ENCODE data around the gene GNAZ. TPM values are rescaled to one million over a fixed set of nuclear protein-coding genes. Genes with fewer than 3 reads are reported as not detected.

GNAZ gene
- total RNA-seq, 2 experiments from 2014 or later: 1.1 to 1.5 TPM

GRCh38 chr22:23034621-23035556 lies 35.4 kb upstream of the GNAZ start:
- Mint-ChIP-seq H3K27me3 (peaks cover 4% of the 10 kb centered on the region), H3K4me1 (peaks cover 13% of the 10 kb centered on the region), H3K36me3 (ENCODE audit: low read depth) (no peaks in the 10 kb centered on the region), H3K4me3 (no peak overlapping the region), H3K9me3 (ENCODE audit: low read depth) (no peaks in the 10 kb centered on the region), H3K27ac (no peak overlapping the region)
- POLR2A ChIA-PET: no interaction called here
- ATAC-seq (no peak), DNase-seq (no peak)
- intact Hi-C loops (cut with DNase I, micrococcal nuclease): no loop called here
- CTCF ChIA-PET: interaction anchor here (1.1 kb wide), 1 partner anchor 19 kb away, joined by 4 read pairs; no protein-coding TSS in a partner anchor

- intact Hi-C loops (cut with DNase I, micrococcal nuclease): loop anchor here in 1 of 2 experiments (1.0 kb wide), 1 partner anchor 23 kb away; no protein-coding TSS in a partner anchor
- Mint-ChIP-seq H3K4me1 (peaks cover 13% of the 10 kb centered on the region), H3K27ac (no peak overlapping the region), H3K27me3 (peaks cover 6% of the 10 kb centered on the region), H3K36me3 (ENCODE audit: low read depth) (no peaks in the 10 kb centered on the region), H3K4me3 (no peak overlapping the region), H3K9me3 (ENCODE audit: low read depth) (no peaks in the 10 kb centered on the region)
- ATAC-seq (peak; percentile 83), DNase-seq (peak; percentile 74)
- ChIA-PET CTCF (interaction anchor here (0.7 to 1.3 kb wide), 4 partner anchors 20 to 1383 kb away, joined by 3 to 4 read pairs (median 3); no protein-coding TSS in a partner anchor), POLR2A (interaction anchor here (0.7 to 1.2 kb wide), 3 partner anchors 24 to 89 kb away, joined by 3 to 5 read pairs (median 4); no protein-coding TSS in a partner anchor)
Measured at GRCh38 chr22:23035557-23036277, 34.6 kb upstream of the GNAZ start.

- no peak overlapping the region for H3K4me3 Mint-ChIP-seq
- peak overlapping the region; percentile 61 for H3K27ac Mint-ChIP-seq
- peaks cover 13% of the 10 kb centered on the region for H3K4me1 Mint-ChIP-seq
- CTCF ChIA-PET: interaction anchor here (0.5 to 1.3 kb wide), 5 partner anchors 12 to 1346 kb away, joined by 3 to 5 read pairs (median 3); no protein-coding TSS in a partner anchor
- no peaks in the 10 kb centered on the region for H3K36me3 Mint-ChIP-seq (ENCODE audit: low read depth)
- no peaks in the 10 kb centered on the region for H3K9me3 Mint-ChIP-seq (ENCODE audit: low read depth)
- POLR2A ChIA-PET: interaction anchor here (0.6 to 1.2 kb wide), 4 partner anchors 25 to 88 kb away, joined by 3 to 5 read pairs (median 4); no protein-coding TSS in a partner anchor
- ATAC-seq (peak; percentile 67), DNase-seq (no peak)
- peaks cover 6% of the 10 kb centered on the region for H3K27me3 Mint-ChIP-seq
- intact Hi-C loops (cut with DNase I, micrococcal nuclease): loop anchor here in 1 of 2 experiments (1.0 kb wide), 1 partner anchor 25 kb away; no protein-coding TSS in a partner anchor
Measured at GRCh38 chr22:23036684-23037428, 33.5 kb upstream of the GNAZ start.

GRCh38 chr22:23037429-23038333 lies 32.6 kb upstream of the GNAZ start:
- peaks cover 13% of the 10 kb centered on the region for H3K4me1 Mint-ChIP-seq
- H3K27me3 Mint-ChIP-seq: peaks cover 6% of the 10 kb centered on the region
- POLR2A ChIA-PET: no interaction called here
- no peak overlapping the region for H3K27ac Mint-ChIP-seq
- intact Hi-C loops (cut with DNase I, micrococcal nuclease): no loop called here
- no peak overlapping the region for H3K4me3 Mint-ChIP-seq
- no peaks in the 10 kb centered on the region for H3K36me3 Mint-ChIP-seq (ENCODE audit: low read depth)
- ATAC-seq: no peak
- no peak for DNase-seq
- no peaks in the 10 kb centered on the region for H3K9me3 Mint-ChIP-seq (ENCODE audit: low read depth)
- CTCF ChIA-PET: interaction anchor here (0.5 kb wide), 1 partner anchor 1345 kb away, joined by 3 read pairs; no protein-coding TSS in a partner anchor

- Mint-ChIP-seq H3K4me3 (no peak overlapping the region), H3K36me3 (ENCODE audit: low read depth) (no peaks in the 10 kb centered on the region), H3K27ac (no peak overlapping the region), H3K4me1 (peaks cover 13% of the 10 kb centered on the region), H3K9me3 (ENCODE audit: low read depth) (no peaks in the 10 kb centered on the region), H3K27me3 (peaks cover 6% of the 10 kb centered on the region)
- no peak for ATAC-seq
- intact Hi-C loops (cut with DNase I, micrococcal nuclease): no loop called here
- ChIA-PET CTCF (no interaction called here), POLR2A (no interaction called here)
- no peak for DNase-seq
Measured at GRCh38 chr22:23038334-23038642, 32.0 kb upstream of the GNAZ start.

- Mint-ChIP-seq H3K27me3 (peaks cover 6% of the 10 kb centered on the region), H3K36me3 (ENCODE audit: low read depth) (no peaks in the 10 kb centered on the region), H3K27ac (no peak overlapping the region), H3K4me1 (peaks cover 13% of the 10 kb centered on the region), H3K9me3 (ENCODE audit: low read depth) (no peaks in the 10 kb centered on the region), H3K4me3 (no peak overlapping the region)
- DNase-seq (no peak), ATAC-seq (no peak)
- ChIA-PET POLR2A (no interaction called here), CTCF (no interaction called here)
- intact Hi-C loops (cut with DNase I, micrococcal nuclease): no loop called here
Measured at GRCh38 chr22:23038902-23039301, 31.4 kb upstream of the GNAZ start.

GRCh38 chr22:23042179-23042578 lies 28.1 kb upstream of the GNAZ start:
- no peak for ATAC-seq
- Mint-ChIP-seq H3K4me1 (no peaks in the 10 kb centered on the region), H3K4me3 (no peak overlapping the region), H3K27ac (no peak overlapping the region), H3K9me3 (ENCODE audit: low read depth) (peaks cover 8% of the 10 kb centered on the region), H3K27me3 (peaks cover 12% of the 10 kb centered on the region), H3K36me3 (ENCODE audit: low read depth) (no peaks in the 10 kb centered on the region)
- CTCF ChIA-PET: interaction anchor here (0.9 kb wide), 1 partner anchor 10 kb away, joined by 3 read pairs; no protein-coding TSS in a partner anchor
- POLR2A ChIA-PET: no interaction called here
- DNase-seq: no peak
- intact Hi-C loops (cut with DNase I, micrococcal nuclease): no loop called here

- intact Hi-C loops (cut with DNase I, micrococcal nuclease): no loop called here
- H3K36me3 Mint-ChIP-seq (ENCODE audit: low read depth): no peaks in the 10 kb centered on the region
- ChIA-PET POLR2A (no interaction called here), CTCF (interaction anchor here (1.7 kb wide), 1 partner anchor 160 kb away, joined by 6 read pairs; no protein-coding TSS in a partner anchor)
- ATAC-seq (no peak), DNase-seq (no peak)
- peaks cover 21% of the 10 kb centered on the region for H3K27me3 Mint-ChIP-seq
- no peaks in the 10 kb centered on the region for H3K4me1 Mint-ChIP-seq
- H3K9me3 Mint-ChIP-seq (ENCODE audit: low read depth): peaks cover 9% of the 10 kb centered on the region
- no peak overlapping the region for H3K27ac Mint-ChIP-seq
- no peak overlapping the region for H3K4me3 Mint-ChIP-seq
Measured at GRCh38 chr22:23044570-23044969, 25.7 kb upstream of the GNAZ start.

- CTCF ChIA-PET: interaction anchor here (0.5 to 1.7 kb wide), 4 partner anchors 85 to 293 kb away, joined by 3 to 8 read pairs (median 4); no protein-coding TSS in a partner anchor
- POLR2A ChIA-PET: no interaction called here
Measured at GRCh38 chr22:23045461-23045860, 24.9 kb upstream of the GNAZ start.

GRCh38 chr22:23047265-23047664 lies 23.1 kb upstream of the GNAZ start:
- intact Hi-C loops (cut with DNase I, micrococcal nuclease): no loop called here
- Mint-ChIP-seq H3K4me1 (no peaks in the 10 kb centered on the region), H3K36me3 (ENCODE audit: low read depth) (no peaks in the 10 kb centered on the region), H3K27ac (no peak overlapping the region), H3K4me3 (no peak overlapping the region), H3K9me3 (ENCODE audit: low read depth) (peaks cover 9% of the 10 kb centered on the region), H3K27me3 (peaks cover 23% of the 10 kb centered on the region)
- ChIA-PET POLR2A (no interaction called here), CTCF (interaction anchor here (0.6 to 1.5 kb wide), 3 partner anchors 90 to 243 kb away, joined by 3 to 8 read pairs (median 3); no protein-coding TSS in a partner anchor)
- ATAC-seq (no peak), DNase-seq (no peak)

More at GRCh38 chr22:23045461-23045860, 24.9 kb upstream of the GNAZ start:
- Mint-ChIP-seq H3K4me1 (no peaks in the 10 kb centered on the region), H3K27me3 (peaks cover 19% of the 10 kb centered on the region), H3K9me3 (ENCODE audit: low read depth) (peaks cover 9% of the 10 kb centered on the region), H3K4me3 (no peak overlapping the region), H3K36me3 (ENCODE audit: low read depth) (no peaks in the 10 kb centered on the region), H3K27ac (no peak overlapping the region)
- ATAC-seq (no peak), DNase-seq (no peak)
- intact Hi-C loops (cut with DNase I, micrococcal nuclease): no loop called here

All from activated CD4-positive, alpha-beta T cell treated with anti-CD3 and anti-CD28 coated beads for 36 hours (primary cell).